BE2C (cell line): ENCODE results near the gene NAA10.

Experiments
- DNase-seq: peaks from one replicate; pipeline ENCODE4 v3.0.0-alpha.2; 2020
- H3K27me3 ChIP-seq: fragments of 250-450 bp; sonication (Bioruptor Pico); 2 replicates; pipeline ENCODE4 v1.5.1; 2020; ENCODE audit warnings: mild to moderate bottlenecking
- H3K36me3 ChIP-seq: fragments of 250-450 bp; sonication (Bioruptor Pico); 2 replicates; pipeline ENCODE4 v1.5.1; 2020; ENCODE audit warnings: mild to moderate bottlenecking
- H3K4me1 ChIP-seq: fragments of 250-450 bp; sonication (Bioruptor Pico); 2 replicates; pipeline ENCODE4 v1.5.1; 2020
- H3K4me3 ChIP-seq: 2 replicates; pipeline ENCODE4 v1.5.1; 2011; ENCODE audit warnings: low read depth, low read length
- H3K9me3 ChIP-seq: fragments of 250-450 bp; sonication (Bioruptor Pico); 2 replicates; pipeline ENCODE4 v1.5.1; 2020
- CTCF ChIP-seq: IDR thresholded peaks from 2 replicates; pipeline ENCODE4 v1.5.1; 2012; ENCODE audit warnings: mild to moderate bottlenecking, low read depth, low read length

NAA10 gene

DNA sequence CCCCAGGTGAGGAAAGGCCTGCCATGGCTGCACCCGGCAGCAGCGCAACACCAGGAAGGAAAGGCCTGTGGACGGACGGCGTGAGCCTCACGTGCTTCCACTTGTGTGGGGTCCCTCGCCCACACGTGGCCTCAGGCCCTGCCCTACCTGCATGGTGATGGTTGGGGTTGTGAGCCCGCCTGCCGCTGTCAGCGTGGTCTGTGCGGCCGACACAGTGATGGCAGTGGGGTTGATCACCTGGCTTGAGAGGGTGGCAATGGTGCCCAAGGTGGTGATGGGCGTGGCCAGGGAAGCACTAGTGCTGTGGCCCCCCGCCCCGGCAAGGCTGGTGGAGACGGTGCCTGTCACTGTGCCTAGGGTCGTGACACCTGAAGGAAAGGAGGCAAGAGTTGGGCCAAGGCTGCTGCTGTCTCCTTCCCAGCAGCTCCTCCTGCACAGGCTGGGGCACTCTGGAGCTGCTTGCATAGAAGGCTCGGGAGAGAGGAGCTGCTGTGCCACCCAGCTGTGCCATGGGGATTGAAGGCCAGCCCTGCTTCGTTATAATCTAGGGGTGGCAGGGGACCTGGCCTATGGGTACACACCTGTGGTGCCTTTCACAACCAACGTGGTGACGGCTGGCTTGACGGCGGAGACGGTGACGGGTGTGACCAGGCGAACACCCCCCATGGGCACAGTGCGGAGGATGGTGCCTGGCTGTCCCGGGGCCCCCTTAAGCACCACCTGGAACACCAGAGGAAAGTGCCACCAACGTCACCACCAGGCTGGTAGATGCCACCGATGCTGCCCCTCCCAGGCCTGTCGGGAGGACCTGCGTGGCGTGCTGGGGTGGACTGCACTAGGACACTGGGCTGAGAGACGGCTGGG is 21.4 kb upstream of the NAA10 start:
- Histone ChIP-seq H3K9me3 (no peaks in the 10 kb centered on the region), H3K27me3 (no peaks in the 10 kb centered on the region), H3K36me3 (peaks cover 99% of the 10 kb centered on the region), H3K4me3 (no peak overlapping the region), H3K4me1 (peaks cover 4% of the 10 kb centered on the region; the same call in 1 of the 2 replicates)
- DNase-seq, result no peak
- TF ChIP-seq CTCF, result no peak

GRCh38 chrX:153955228-153955732 is 20.4 kb upstream of the NAA10 start:
- H3K4me3 ChIP-seq, result no peak overlapping the region
- H3K4me1 ChIP-seq, result peaks cover 4% of the 10 kb centered on the region; the same call in 1 of the 2 replicates
- peaks cover 100% of the 10 kb centered on the region for H3K36me3 ChIP-seq
- no peaks in the 10 kb centered on the region for H3K27me3 ChIP-seq
- no peaks in the 10 kb centered on the region for H3K9me3 ChIP-seq
- TF ChIP-seq CTCF, result no peak
- no peak for DNase-seq

- peaks cover 100% of the 10 kb centered on the region for H3K36me3 ChIP-seq
- no peak for TF ChIP-seq CTCF
- H3K9me3 ChIP-seq, result no peaks in the 10 kb centered on the region
- no peaks in the 10 kb centered on the region for H3K27me3 ChIP-seq
- no peak for DNase-seq
- no peak overlapping the region for H3K4me3 ChIP-seq
- peaks cover 4% of the 10 kb centered on the region; the same call in 1 of the 2 replicates for H3K4me1 ChIP-seq
These were observed 19.9 kb upstream of the NAA10 start for GRCh38 chrX:153954558-153955227.

DNA sequence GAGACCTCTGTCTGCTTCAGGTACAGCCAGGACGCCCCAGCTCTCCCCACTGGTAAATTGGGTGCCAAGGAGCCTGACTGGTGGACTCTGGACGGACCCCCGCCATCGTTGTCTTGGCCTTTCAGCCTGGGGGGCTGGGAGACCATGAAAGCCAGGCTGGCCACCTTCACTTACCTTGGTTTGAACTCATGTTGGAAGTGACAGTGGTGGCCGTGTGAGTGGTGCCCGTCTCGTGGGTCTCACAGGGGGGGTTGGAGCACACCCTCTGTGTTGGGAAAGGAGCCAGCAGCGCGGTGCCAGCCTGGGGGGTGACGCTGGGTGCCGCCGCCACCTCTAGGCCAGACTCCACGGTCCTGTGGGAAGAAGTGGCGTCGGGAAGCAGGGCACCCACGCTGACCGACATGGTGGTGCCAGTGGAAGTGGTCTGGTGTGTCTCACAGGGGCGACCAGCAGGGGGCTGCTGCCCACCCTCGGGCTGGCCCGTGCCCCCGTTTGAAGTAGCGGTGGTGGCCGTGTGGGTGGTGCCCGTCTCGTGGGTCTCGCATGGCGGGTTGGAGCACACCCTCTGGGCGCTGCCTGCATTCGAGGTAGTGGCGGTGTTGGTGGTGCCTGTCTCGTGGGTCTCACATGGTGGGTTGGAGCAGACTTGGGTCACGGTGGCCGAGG is 19.2 kb upstream of the NAA10 start:
- Histone ChIP-seq H3K4me3 (no peak overlapping the region), H3K27me3 (no peaks in the 10 kb centered on the region), H3K9me3 (no peaks in the 10 kb centered on the region), H3K4me1 (peaks cover 4% of the 10 kb centered on the region), H3K36me3 (peaks cover 98% of the 10 kb centered on the region)
- TF ChIP-seq CTCF, result 0 out of 2 replicates have a peak, but pooled peaks have one; percentile 11
- no peak for DNase-seq

DNA sequence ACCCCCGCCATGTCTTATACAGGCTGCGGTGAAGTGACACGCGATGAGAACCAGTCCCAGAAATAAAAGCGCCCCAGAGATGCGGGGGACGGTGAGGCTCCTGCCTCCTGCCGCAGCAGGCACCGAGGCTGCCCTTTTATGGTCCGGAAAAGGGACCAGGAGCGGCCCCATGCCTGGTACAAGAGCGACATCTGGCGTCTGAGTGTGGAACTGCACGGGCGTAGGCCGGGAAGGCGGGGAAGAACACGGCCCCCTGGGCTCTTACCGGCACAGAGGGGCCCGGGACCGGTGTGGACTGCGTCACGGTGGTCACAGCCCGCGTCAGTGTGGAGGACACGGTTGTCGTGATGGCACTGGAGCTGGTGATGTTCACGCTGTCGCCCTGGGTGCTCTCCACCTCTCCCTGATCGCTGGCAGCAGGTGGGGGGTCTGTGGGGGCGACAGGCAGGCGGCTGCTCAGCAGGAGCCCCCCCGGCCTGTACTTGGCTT is 18.5 kb upstream of the NAA10 start:
- no peaks in the 10 kb centered on the region for H3K9me3 ChIP-seq
- peaks cover 4% of the 10 kb centered on the region for H3K4me1 ChIP-seq
- DNase-seq, result peak; percentile 79
- no peak overlapping the region for H3K4me3 ChIP-seq
- TF ChIP-seq CTCF, result peak; percentile 83
- no peaks in the 10 kb centered on the region for H3K27me3 ChIP-seq
- H3K36me3 ChIP-seq, result peaks cover 91% of the 10 kb centered on the region
